NOMO-1 treated with dmso at 0.1 percent for 144 hours (cell line): Measurements from ENCODE around the gene INO80C.

ENCODE experiments used
- DNase-seq: peaks from one replicate; lab custom pipeline; 2025; ENCODE audit not compliant: unreplicated experiment; lab: John Stamatoyannopoulos, UW

INO80C gene

GRCh38 chr18:35435401-35435800 lies 62.4 kb downstream of the INO80C start:
- DNase-seq, result no peak

- DNase-seq, result no peak
Observed at GRCh38 chr18:35432565-35433001, 65.2 kb downstream of the INO80C start.

- no peak for DNase-seq
Observed at GRCh38 chr18:35431374-35431741, 66.4 kb downstream of the INO80C start.

GRCh38 chr18:35430721-35431373 lies 66.9 kb downstream of the INO80C start:
- DNase-seq, result peak; percentile 14

GRCh38 chr18:35426786-35427185 lies 71.0 kb downstream of the INO80C start:
- DNase-seq, result no peak

- DNase-seq, result no peak
Observed at GRCh38 chr18:35424356-35424755, 73.4 kb downstream of the INO80C start.

- DNase-seq, result no peak
Observed at GRCh38 chr18:35422237-35422636, 75.5 kb downstream of the INO80C start.

- DNase-seq, result no peak
Observed at GRCh38 chr18:35418610-35419009, 79.2 kb downstream of the INO80C start.
